PC-3 (cell line): ENCODE data around the gene BRI3.

Source experiments
- CTCF ChIP-seq: fragments of 300-600 bp; sonication (generic); conservative IDR thresholded peaks from 2 replicates; pipeline ENCODE4 v1.5.1; 2017; ENCODE audit warnings: antibody characterized with exemption, low read depth, mild to moderate bottlenecking, low read length
- EZH2 ChIP-seq: fragments of 300-600 bp; sonication (generic); IDR thresholded peaks from one replicate; pipeline ENCODE4 v1.6.1; 2017; ENCODE audit warnings: antibody characterized with exemption, mild to moderate bottlenecking, low read length; ENCODE audit not compliant: unreplicated experiment
- EZH2phosphoT487 ChIP-seq: fragments of 300-600 bp; sonication (generic); IDR thresholded peaks from 2 replicates; pipeline ENCODE4 v1.6.1; 2018; ENCODE audit warnings: mild to moderate bottlenecking, antibody characterized with exemption, low read length, borderline replicate concordance

GRCh38 chr7:98330926-98331529 lies 49.5 kb downstream of the BRI3 start:
- TF ChIP-seq CTCF: no peak
- TF ChIP-seq EZH2: no peak
- TF ChIP-seq EZH2phosphoT487: no peak
